ENCODE measurements around the gene LPP. TPM values are rescaled to one million over a fixed set of nuclear protein-coding genes. Genes with fewer than 3 reads are reported as not detected.

Gene LPP
- total RNA-seq, 1 experiment from 2014 or later: 54.0 TPM

GRCh38 chr3:188913084-188913483, 759.1 kb downstream of the LPP start:
- no peak overlapping the region for H3K27ac ChIP-seq (ENCODE audit: low read depth, low read length)
- no peaks in the 10 kb centered on the region for H3K4me1 ChIP-seq (ENCODE audit: control insufficient read depth in 1 of 2, insufficient read depth in 2 of 2, low read length in 2 of 2)
- intact Hi-C loops (cut with micrococcal nuclease): no loop called here
- ChIA-PET CTCF (no interaction called here), RAD21 (ENCODE audit: low non-redundant PET in 1 of 2, low total read pairs in 2 of 2, uncharacterized antibody in 2 of 2, unreplicated experiment in 2 of 2) (no interaction called here), POLR2A (no interaction called here)
- no peaks in the 10 kb centered on the region for H3K9me2 ChIP-seq (ENCODE audit: insufficient read depth)
- no peak overlapping the region for H3K4me2 ChIP-seq (ENCODE audit: low read length)
- TF ChIP-seq, protein P1, sequence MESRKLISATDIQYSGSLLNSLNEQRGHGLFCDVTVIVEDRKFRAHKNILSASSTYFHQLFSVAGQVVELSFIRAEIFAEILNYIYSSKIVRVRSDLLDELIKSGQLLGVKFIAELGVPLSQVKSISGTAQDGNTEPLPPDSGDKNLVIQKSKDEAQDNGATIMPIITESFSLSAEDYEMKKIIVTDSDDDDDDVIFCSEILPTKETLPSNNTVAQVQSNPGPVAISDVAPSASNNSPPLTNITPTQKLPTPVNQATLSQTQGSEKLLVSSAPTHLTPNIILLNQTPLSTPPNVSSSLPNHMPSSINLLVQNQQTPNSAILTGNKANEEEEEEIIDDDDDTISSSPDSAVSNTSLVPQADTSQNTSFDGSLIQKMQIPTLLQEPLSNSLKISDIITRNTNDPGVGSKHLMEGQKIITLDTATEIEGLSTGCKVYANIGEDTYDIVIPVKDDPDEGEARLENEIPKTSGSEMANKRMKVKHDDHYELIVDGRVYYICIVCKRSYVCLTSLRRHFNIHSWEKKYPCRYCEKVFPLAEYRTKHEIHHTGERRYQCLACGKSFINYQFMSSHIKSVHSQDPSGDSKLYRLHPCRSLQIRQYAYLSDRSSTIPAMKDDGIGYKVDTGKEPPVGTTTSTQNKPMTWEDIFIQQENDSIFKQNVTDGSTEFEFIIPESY (IDR thresholded peaks at IDR 0.05; ENCODE audit: extremely low read depth, insufficient replicate concordance, low read length): no peak
- no peak for TF ChIP-seq POLR2A (IDR thresholded peaks at IDR 0.05; ENCODE audit: borderline replicate concordance, extremely low read depth, insufficient read depth, insufficient read length)
- no peak for TF ChIP-seq SP1 (IDR thresholded peaks at IDR 0.05; ENCODE audit: low read depth)
- no peak for TF ChIP-seq FOSL1 (IDR thresholded peaks at IDR 0.05; ENCODE audit: low read depth)
- no peak for TF ChIP-seq SRF (IDR thresholded peaks at IDR 0.05; ENCODE audit: low read depth)
- no peak for TF ChIP-seq CEBPB (IDR thresholded peaks at IDR 0.05; ENCODE audit: low read depth)
- TF ChIP-seq SIN3A (IDR thresholded peaks at IDR 0.05; ENCODE audit: low read depth): no peak
- TF ChIP-seq ATF3 (IDR thresholded peaks at IDR 0.05): no peak
- no peak for TF ChIP-seq CBX3 (IDR thresholded peaks at IDR 0.05; ENCODE audit: low read depth)
- no peak for TF ChIP-seq JUND (IDR thresholded peaks at IDR 0.05)
- no peak for TF ChIP-seq ZFX (IDR thresholded peaks at IDR 0.05)
- TF ChIP-seq ELF1 (IDR thresholded peaks at IDR 0.05; ENCODE audit: borderline replicate concordance, low read depth): no peak
- TF ChIP-seq MAX (IDR thresholded peaks at IDR 0.05): no peak
- no peaks in the 10 kb centered on the region for H3K27me3 ChIP-seq (ENCODE audit: insufficient read depth, low read length)
- no peaks in the 10 kb centered on the region for H3K36me3 ChIP-seq (ENCODE audit: control insufficient read depth in 1 of 2, insufficient read depth in 2 of 2, low read length in 2 of 2)
- BruUV-seq (replicated peaks): no TSS peak
- DNase-seq (ENCODE audit: low read depth, low spot score) (no peak), ATAC-seq (no peak)
- H3K79me2 ChIP-seq (ENCODE audit: insufficient read depth, low read length): no peaks in the 10 kb centered on the region
- H3K9ac ChIP-seq (ENCODE audit: low read length): no peak overlapping the region
- H4K20me1 ChIP-seq (ENCODE audit: insufficient read depth): no peaks in the 10 kb centered on the region
- no peak overlapping the region for H3K4me3 ChIP-seq (replicated peaks in 1 of 2; ENCODE audit: low read depth in 1 of 2, low read length in 2 of 2)
- H2AFZ ChIP-seq (ENCODE audit: low read depth, low read length, poor library complexity, severe bottlenecking): no peak overlapping the region
- no peaks in the 10 kb centered on the region; a peak in 1 of 4 replicates for H3K9me3 ChIP-seq (ENCODE audit: control insufficient read depth in 1 of 2, insufficient read depth in 1 of 2, low read depth in 1 of 2, low read length in 2 of 2)
